SK-N-SH (cell line): ENCODE results near the gene SUN2.

Source experiments
- CTCF ChIP-seq: fragments of 200-600 bp; sonication (generic); IDR thresholded peaks from 2 replicates; pipeline ENCODE4 v1.6.1; 2017; ENCODE audit warnings: antibody characterized with exemption, mild to moderate bottlenecking, moderate library complexity
- ELF1 ChIP-seq: IDR thresholded peaks from 2 replicates; pipeline ENCODE4 v1.4.0; 2012
- EZH2phosphoT487 ChIP-seq: fragments of 200-600 bp; sonication (generic); IDR thresholded peaks from 2 replicates; pipeline ENCODE4 v1.6.1; 2017; ENCODE audit warnings: low read depth, mixed run types, mild to moderate bottlenecking, antibody characterized with exemption, moderate library complexity, borderline replicate concordance
- GATA2 ChIP-seq: sonication (generic); formaldehyde crosslinking; IDR thresholded peaks from 2 replicates; pipeline ENCODE4 v1.5.0; 2020; ENCODE audit warnings: mild to moderate bottlenecking, missing genetic modification reagents
- JUND ChIP-seq: IDR thresholded peaks from 2 replicates; pipeline ENCODE4 v1.4.0; 2012
- MAX ChIP-seq: IDR thresholded peaks from 2 replicates; pipeline ENCODE4 v1.4.0; 2012; ENCODE audit warnings: low read depth
- MXI1 ChIP-seq: IDR thresholded peaks from 2 replicates; pipeline ENCODE4 v1.6.1; 2012; ENCODE audit warnings: mild to moderate bottlenecking, low read depth, low read length, improper control_type of control experiment
- NFIC ChIP-seq: IDR thresholded peaks from 2 replicates; pipeline ENCODE4 v1.4.0; 2012; ENCODE audit warnings: borderline replicate concordance
- PBX3 ChIP-seq: IDR thresholded peaks from 2 replicates; pipeline ENCODE4; 2012
- RAD21 ChIP-seq: IDR thresholded peaks from 2 replicates; pipeline ENCODE4 v1.6.1; 2012; ENCODE audit warnings: mild to moderate bottlenecking, low read length
- TAF1 ChIP-seq: IDR thresholded peaks from 2 replicates; pipeline ENCODE4 v1.6.1; 2012; ENCODE audit warnings: low read depth, mild to moderate bottlenecking, low read length, moderate library complexity, borderline replicate concordance
- ZBTB33 ChIP-seq: IDR thresholded peaks from 2 replicates; pipeline ENCODE4 v1.4.0; 2012; ENCODE audit warnings: low read depth, borderline replicate concordance

- TF ChIP-seq ELF1 (no peak), EZH2phosphoT487 (no peak), CTCF (no peak), TAF1 (no peak), GATA2 (CRISPR knock-in tag) (no peak), RAD21 (no peak), NFIC (no peak), JUND (no peak), PBX3 (no peak), MXI1 (no peak), ZBTB33 (no peak), MAX (no peak)
Measured at GRCh38 chr22:38751066-38751421, 4.8 kb downstream of the SUN2 start.
